K562 (cell line): Measurements from ENCODE around the gene ARHGAP29. TPM values are rescaled to one million over a fixed set of nuclear protein-coding genes. Genes with fewer than 3 reads are reported as not detected.

Experiments used
- ATAC-seq: fragments of 200-7000 bp; cut with Tn5 transposase; 3 replicates; pipeline ENCODE4 v1.9.1; 2020; ENCODE audit warnings: moderate library complexity
- BruUV-seq: library from RNA; stranded (reverse); fragments of 400-500 nt; replicated peaks from 2 replicates; lab custom pipeline; 2021; lab: Mats Ljungman, UMichigan
- CTCF ChIA-PET: fragments of 300-600 bp; formaldehyde crosslinking; extraction: SDS; loops from one replicate; lab custom pipeline; 2021; ENCODE audit warnings: low intra/inter-chr PET ratio; lab: Yijun Ruan, JAX
- POLR2A ChIA-PET: fragments of 300-600, 350-650 bp; sonication (Branson Sonifier 250); formaldehyde crosslinking; extraction: SDS; loops from one replicate; lab custom pipeline; 2021; ENCODE audit warnings: antibody characterized with exemption, inconsistent platforms; lab: Yijun Ruan, JAX
- DNase-seq, 4 experiments: peaks; one replicate each; pipeline versions ENCODE4 v3.0.0 to v3.0.0-alpha.2; 2011 to 2018; ENCODE audit warnings: low spot score in 3 of 4, mixed read lengths in 3 of 4; ENCODE audit errors: extremely low read depth in 1 of 4
- FAIRE-seq: peaks from 2 replicates; lab custom pipeline; 2011; peaks lifted over from hg19 to GRCh38; lab: Jason Lieb, UNC
- H2AFZ ChIP-seq: 2 replicates; pipeline ENCODE4 v1.6.0; 2011; ENCODE audit warnings: low read depth, low read length, control low read depth, inconsistent platforms
- H3K27ac ChIP-seq: fragments of 200-600 bp; 3 replicates; pipeline ENCODE4 v1.8.0; 2011; ENCODE audit warnings: low read depth, mild to moderate bottlenecking, control low read depth, inconsistent platforms, low read length, moderate library complexity, mixed read lengths; ENCODE audit errors: extremely low read depth
- H3K27me3 ChIP-seq, 2 experiments: fragments of 300-600 bp in 1 of 2; 2 replicates in 1 of 2; 3 replicates in 1 of 2; pipeline versions ENCODE4 v1.6.0 to v1.8.0; 2011; ENCODE audit warnings: inconsistent platforms in 2 of 2, low read length in 2 of 2, mild to moderate bottlenecking in 1 of 2, mixed read lengths in 1 of 2, moderate library complexity in 1 of 2; ENCODE audit not compliant: control insufficient read depth in 2 of 2, insufficient read depth in 2 of 2
- H3K36me3 ChIP-seq: fragments of 300-600 bp; 3 replicates; pipeline ENCODE4 v1.8.0; 2011; ENCODE audit warnings: mild to moderate bottlenecking, low read length, inconsistent platforms; ENCODE audit not compliant: control insufficient read depth, insufficient read depth
- H3K4me1 ChIP-seq, 2 experiments: fragments of 200-600 bp in 1 of 2; replicated peaks in 1 of 2; 2 replicates in 1 of 2; 3 replicates in 1 of 2; pipeline versions ENCODE4 v1.5.1 to v1.8.0; 2011; ENCODE audit warnings: inconsistent platforms in 2 of 2, low read length in 2 of 2, mild to moderate bottlenecking in 1 of 2, mixed read lengths in 1 of 2, moderate library complexity in 1 of 2; ENCODE audit not compliant: control insufficient read depth in 2 of 2, insufficient read depth in 2 of 2
- H3K4me2 ChIP-seq: 2 replicates; pipeline ENCODE4 v1.6.1; 2011; ENCODE audit warnings: low read length, control low read depth, inconsistent platforms, mixed read lengths; ENCODE audit not compliant: insufficient read depth
- H3K4me3 ChIP-seq: fragments of 200-600 bp; sonication (generic), shearing (Covaris generic); 2 replicates; pipeline ENCODE4 v1.5.1; 2016; ENCODE audit warnings: control low read depth, inconsistent platforms
- H3K79me2 ChIP-seq: fragments of 200-600 bp; 3 replicates; pipeline ENCODE4 v1.8.0; 2011; ENCODE audit warnings: low read length, inconsistent platforms; ENCODE audit not compliant: control insufficient read depth, insufficient read depth
- H3K9ac ChIP-seq, 2 experiments: 2 replicates each; pipeline versions ENCODE4 v1.6.0 to v1.6.1; 2011; ENCODE audit warnings: low read depth in 2 of 2, low read length in 2 of 2, control low read depth in 1 of 2, inconsistent platforms in 1 of 2, mild to moderate bottlenecking in 1 of 2, mixed read lengths in 1 of 2; ENCODE audit not compliant: insufficient read depth in 1 of 2
- H3K9me1 ChIP-seq: one replicate; pipeline ENCODE4 v1.6.0; 2011; ENCODE audit warnings: inconsistent platforms, mild to moderate bottlenecking, low read length, moderate library complexity; ENCODE audit not compliant: control insufficient read depth, insufficient read depth
- H3K9me3 ChIP-seq: replicated peaks from 2 replicates; pipeline ENCODE4 v1.5.1; 2011; ENCODE audit warnings: low read depth, low read length, inconsistent platforms; ENCODE audit not compliant: control insufficient read depth, insufficient read depth
- H4K20me1 ChIP-seq: replicated peaks from 2 replicates; pipeline ENCODE4 v1.6.1; 2011; ENCODE audit warnings: low read length, inconsistent platforms, mixed read lengths; ENCODE audit not compliant: control insufficient read depth, insufficient read depth
- ARNT ChIP-seq, 2 experiments: fragments of 450-650 bp; IDR thresholded peaks; 2 replicates each; pipeline ENCODE4 v1.6.1; 2016; ENCODE audit warnings: mild to moderate bottlenecking in 1 of 2
- FOS ChIP-seq: IDR thresholded peaks from 3 replicates; pipeline ENCODE4 v1.6.1; 2011; ENCODE audit not compliant: insufficient read length; ENCODE audit errors: extremely low read depth
- FOXK1 ChIP-seq: sonication (generic); formaldehyde crosslinking; IDR thresholded peaks from 2 replicates; pipeline ENCODE4 v1.8.0; 2022; ENCODE audit warnings: missing genetic modification reagents, mild to moderate bottlenecking, borderline replicate concordance
- RBM17 ChIP-seq: fragments of 200-400 bp; formaldehyde crosslinking; IDR thresholded peaks from 2 replicates; pipeline ENCODE4 v1.6.1; 2017; ENCODE audit warnings: low read depth, mild to moderate bottlenecking, low read length, borderline replicate concordance
- ZFP30 ChIP-seq: fragments of 250-450 bp; sonication (Bioruptor Pico); IDR thresholded peaks from 2 replicates; pipeline ENCODE4 v1.8.0; 2022; ENCODE audit warnings: moderate library complexity, mild to moderate bottlenecking, inconsistent platforms, borderline replicate concordance
- ZNF347 ChIP-seq: fragments of 450-650 bp; formaldehyde crosslinking; IDR thresholded peaks from 2 replicates; pipeline ENCODE4 v1.4.0; 2020; ENCODE audit warnings: low read depth, mild to moderate bottlenecking, moderate library complexity
- ZNF436 ChIP-seq: fragments of 250-450, 450-650 bp; sonication (Bioruptor Pico); formaldehyde crosslinking; IDR thresholded peaks from 2 replicates; pipeline ENCODE4 v1.7.0; 2020; ENCODE audit warnings: mild to moderate bottlenecking
- WGBS: fragments of 100-300 bp; shearing (Covaris generic); methylation state at CpG from one replicate; pipeline ENCODE4 v1.1.6; 2016; ENCODE audit warnings: low coverage, mixed read lengths; ENCODE audit not compliant: insufficient coverage; ENCODE audit errors: missing lambda C conversion rate; 5-methylcytosine and 5-hydroxymethylcytosine counted together
- in situ Hi-C: fragments of 300-500 bp; cut with MboI; formaldehyde crosslinking; loops from 4 replicates; pipeline ENCODE4 v1.15.0; 2018; ENCODE audit warnings: inconsistent platforms, mixed read lengths
- intact Hi-C: fragments of 100-400 bp; cut with micrococcal nuclease; formaldehyde crosslinking; loops from 2 replicates; pipeline ENCODE4 v1.14.2; 2022
- polyA plus RNA-seq, 8 experiments: library from polyadenylated mRNA; depleted of rRNA in 4 of 8; stranded (reverse) in 5 of 8; unstranded in 3 of 8; fragments of >200 nt; fragmentation: Nextera tagmentation in 2 of 8; fragmentation: Illumina TruSeq in 1 of 8; extraction: Ambion mirVana in 2 of 8; extraction: Trizol in 1 of 8; gene quantifications; 2 replicates each; pipeline versions ENCODE4 v1.2.1 to v1.2.3, GENCODE V29; 2011 to 2014; ENCODE audit warnings: inconsistent platforms in 1 of 8, missing spikeins in 1 of 8
- total RNA-seq, 7 experiments: library from RNA; depleted of rRNA in 6 of 7; stranded (reverse); fragments of >200 nt in 6 of 7; fragmentation: Illumina TruSeq in 2 of 7; extraction: Trizol in 2 of 7; gene quantifications; 2 replicates each; pipeline versions ENCODE4 v1.2.1 to v1.2.3, GENCODE V29; 2011 to 2021; ENCODE audit warnings: low replicate concordance in 1 of 7
- TF ChIP-seq, protein P1 (sequence below): fragments of 450-650 bp; formaldehyde crosslinking; conservative IDR thresholded peaks from 2 replicates; pipeline ENCODE4 v1.4.0; 2022; ENCODE audit warnings: mild to moderate bottlenecking, missing genetic modification characterization
- TF ChIP-seq, protein P2 (sequence below): fragments of 250-450 bp; sonication (Bioruptor Pico); IDR thresholded peaks from 2 replicates; pipeline ENCODE4 v1.8.0; 2021; ENCODE audit warnings: mild to moderate bottlenecking, moderate library complexity

ARHGAP29 gene
- total and polyA plus RNA-seq, 9 of the 15 experiments (the other 6 are each of a cell fraction or from before 2014, with no cell fraction given): under 0.01 to 0.13 (median 0.02) TPM; not detected in 5

- FAIRE-seq: no peak
- no peak for DNase-seq
- WGBS: 0% methylated on average over 5 of the region's 5 CpGs
- TF ChIP-seq ZNF347 (no peak), ZFP30 (CRISPR knock-in tag) (no peak), FOXK1 (CRISPR knock-in tag) (no peak), ZNF436 (CRISPR knock-in tag) (no peak), ARNT (IDR thresholded peaks at IDR 0.05) (no peak), FOS (no peak), RBM17 (no peak)
- TF ChIP-seq, protein P1, sequence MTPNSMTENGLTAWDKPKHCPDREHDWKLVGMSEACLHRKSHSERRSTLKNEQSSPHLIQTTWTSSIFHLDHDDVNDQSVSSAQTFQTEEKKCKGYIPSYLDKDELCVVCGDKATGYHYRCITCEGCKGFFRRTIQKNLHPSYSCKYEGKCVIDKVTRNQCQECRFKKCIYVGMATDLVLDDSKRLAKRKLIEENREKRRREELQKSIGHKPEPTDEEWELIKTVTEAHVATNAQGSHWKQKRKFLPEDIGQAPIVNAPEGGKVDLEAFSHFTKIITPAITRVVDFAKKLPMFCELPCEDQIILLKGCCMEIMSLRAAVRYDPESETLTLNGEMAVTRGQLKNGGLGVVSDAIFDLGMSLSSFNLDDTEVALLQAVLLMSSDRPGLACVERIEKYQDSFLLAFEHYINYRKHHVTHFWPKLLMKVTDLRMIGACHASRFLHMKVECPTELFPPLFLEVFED (CRISPR knock-in tag): no peak
- TF ChIP-seq, protein P2, sequence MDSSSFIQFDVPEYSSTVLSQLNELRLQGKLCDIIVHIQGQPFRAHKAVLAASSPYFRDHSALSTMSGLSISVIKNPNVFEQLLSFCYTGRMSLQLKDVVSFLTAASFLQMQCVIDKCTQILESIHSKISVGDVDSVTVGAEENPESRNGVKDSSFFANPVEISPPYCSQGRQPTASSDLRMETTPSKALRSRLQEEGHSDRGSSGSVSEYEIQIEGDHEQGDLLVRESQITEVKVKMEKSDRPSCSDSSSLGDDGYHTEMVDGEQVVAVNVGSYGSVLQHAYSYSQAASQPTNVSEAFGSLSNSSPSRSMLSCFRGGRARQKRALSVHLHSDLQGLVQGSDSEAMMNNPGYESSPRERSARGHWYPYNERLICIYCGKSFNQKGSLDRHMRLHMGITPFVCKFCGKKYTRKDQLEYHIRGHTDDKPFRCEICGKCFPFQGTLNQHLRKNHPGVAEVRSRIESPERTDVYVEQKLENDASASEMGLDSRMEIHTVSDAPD (CRISPR knock-in tag): no peak
- ATAC-seq: no peak
- Histone ChIP-seq H3K27ac (no peak overlapping the region), H3K9me3 (no peaks in the 10 kb centered on the region), H3K9me1 (no peaks in the 10 kb centered on the region), H3K9ac (no peak overlapping the region), H3K4me1 (no peaks in the 10 kb centered on the region), H3K4me3 (no peak overlapping the region), H3K36me3 (no peaks in the 10 kb centered on the region), H3K79me2 (no peaks in the 10 kb centered on the region), H3K4me2 (no peak overlapping the region), H2AFZ (no peak overlapping the region), H3K27me3 (peaks cover 2 to 16% of the 10 kb centered on the region in 2 experiments; a peak in 3 of 5 replicates), H4K20me1 (0 out of 2 replicates have a peak, but pooled peaks cover 3% of the 10 kb centered on the region)
- intact Hi-C loops: no loop called here
- ChIA-PET CTCF (no interaction called here), POLR2A (interaction anchor here (0.6 kb wide), 1 partner anchor 14 kb away, joined by 3 read pairs; no protein-coding TSS in a partner anchor)
- in situ Hi-C loops: no loop called here
- BruUV-seq: no TSS peak
These were observed 115.0 kb downstream of the ARHGAP29 start for GRCh38 chr1:94122201-94122970.

Other genes with a start within 250 kb of the ARHGAP29 start
- gene ABCA4, start 116.4 kb downstream of the ARHGAP29 start, total RNA-seq (2014; rRNA removed): not detected in 2 replicates
- gene ABCA4, start 116.4 kb downstream of the ARHGAP29 start, total RNA-seq (2014; rRNA removed; fragmentation: Illumina TruSeq; extraction: Trizol): not detected in 2 replicates
- gene ABCA4, start 116.4 kb downstream of the ARHGAP29 start, total RNA-seq (2015; rRNA removed; fragmentation: Illumina TruSeq; extraction: Trizol): not detected in 2 replicates
- gene ABCA4, start 116.4 kb downstream of the ARHGAP29 start, total RNA-seq (2021): not detected in 2 replicates
- gene ABCA4, start 116.4 kb downstream of the ARHGAP29 start, polyA plus RNA-seq (2011; rRNA removed): not detected in 2 replicates
- 0.04 TPM in 1 of 2 replicates, not detected in the other for gene ABCA4, start 116.4 kb downstream of the ARHGAP29 start, polyA plus RNA-seq (2014; fragmentation: Illumina TruSeq; extraction: Trizol)
- under 1 TPM in 1 of 2 experiments, not detected in 1; 0.01 TPM for gene ABCA4, start 116.4 kb downstream of the ARHGAP29 start, polyA plus RNA-seq (2014; fragmentation: Nextera tagmentation; extraction: Ambion mirVana)
- not detected in 2 replicates for gene ABCA4, start 116.4 kb downstream of the ARHGAP29 start, polyA plus RNA-seq (2014; rRNA removed)
- gene ABCD3, start 180.8 kb upstream of the ARHGAP29 start, total RNA-seq (2014; rRNA removed): 15.5 and 15.8 TPM in 2 replicates
- 30.7 and 35.0 TPM in 2 replicates for gene ABCD3, start 180.8 kb upstream of the ARHGAP29 start, total RNA-seq (2014; rRNA removed; fragmentation: Illumina TruSeq; extraction: Trizol)
- 27.0 and 30.5 TPM in 2 replicates for gene ABCD3, start 180.8 kb upstream of the ARHGAP29 start, total RNA-seq (2015; rRNA removed; fragmentation: Illumina TruSeq; extraction: Trizol)
- 23.7 and 24.2 TPM in 2 replicates for gene ABCD3, start 180.8 kb upstream of the ARHGAP29 start, total RNA-seq (2021)
- gene ABCD3, start 180.8 kb upstream of the ARHGAP29 start, polyA plus RNA-seq (2011; rRNA removed): 9.4 and 14.3 TPM in 2 replicates
- 16.3 and 19.1 TPM in 2 replicates for gene ABCD3, start 180.8 kb upstream of the ARHGAP29 start, polyA plus RNA-seq (2014; fragmentation: Illumina TruSeq; extraction: Trizol)
- 10 to 100 TPM; 11.0 to 11.7 TPM for gene ABCD3, start 180.8 kb upstream of the ARHGAP29 start, polyA plus RNA-seq (2014; fragmentation: Nextera tagmentation; extraction: Ambion mirVana)
- gene ABCD3, start 180.8 kb upstream of the ARHGAP29 start, polyA plus RNA-seq (2014; rRNA removed): 12.7 and 13.2 TPM in 2 replicates